NCI-H446 treated with DMSO at 0.1 percent for 48 hours (cell line): ENCODE data around the gene EGFR.
"Not testable (repeated sequence)": the region's sequence is repeated elsewhere in the genome, so short reads cannot be mapped to it uniquely, and the experiment has no call there.

Experiments used
- DNase-seq: peaks from one replicate; lab custom pipeline; 2025; lab: John Stamatoyannopoulos, UW

The EGFR gene

DNA sequence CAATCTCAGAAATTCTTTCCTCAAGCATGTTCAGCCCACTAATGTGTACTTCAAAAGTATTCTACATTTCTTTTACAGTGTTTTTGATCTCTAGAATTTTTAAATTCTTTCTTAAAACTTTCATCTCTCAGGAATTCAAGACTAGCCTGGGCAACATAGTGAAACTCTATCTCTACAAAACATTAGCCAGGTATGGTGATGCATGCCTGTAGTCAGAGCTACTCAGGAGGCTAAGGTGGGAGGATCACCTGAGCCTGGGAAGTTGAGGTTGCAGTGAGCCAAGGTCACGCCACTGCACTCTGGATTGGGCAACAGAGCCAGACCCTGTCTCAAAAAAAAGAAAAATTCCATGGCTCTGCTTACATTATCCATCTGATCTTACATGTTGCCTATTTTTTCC lies 5.0 kb upstream of the EGFR start:
- no peak for DNase-seq

DNA sequence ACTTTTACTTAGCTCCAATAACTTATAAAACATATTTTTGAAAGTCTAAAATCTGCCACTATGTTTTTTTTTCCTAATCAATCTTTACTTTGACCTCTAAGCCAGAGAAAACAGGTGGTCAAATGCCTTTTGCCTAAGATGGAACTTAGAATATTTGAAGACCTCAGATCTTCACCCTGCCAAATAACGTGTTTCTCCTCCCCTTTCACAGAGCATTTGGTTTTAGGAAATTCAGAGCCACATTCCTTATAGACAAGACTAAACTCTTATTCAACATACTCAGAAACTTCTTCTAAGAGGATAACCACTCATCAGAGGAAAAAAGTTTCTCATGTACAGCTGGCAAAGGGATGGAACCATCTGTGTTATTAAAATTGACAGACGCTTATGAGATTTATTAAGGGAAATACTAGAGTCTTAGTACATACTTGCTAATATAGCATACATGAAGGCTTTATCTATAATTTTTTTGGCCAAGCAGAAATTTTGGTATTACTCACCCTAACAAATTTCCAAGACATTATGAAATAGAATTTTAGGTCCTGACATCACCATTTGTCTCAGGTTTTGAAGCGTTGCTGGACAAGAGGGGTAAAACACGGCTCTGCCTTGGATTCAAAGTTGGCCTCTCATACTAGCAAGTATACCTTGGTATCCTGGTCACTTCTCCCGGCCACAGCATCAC lies 2.6 kb upstream of the EGFR start:
- no peak for DNase-seq

DNA sequence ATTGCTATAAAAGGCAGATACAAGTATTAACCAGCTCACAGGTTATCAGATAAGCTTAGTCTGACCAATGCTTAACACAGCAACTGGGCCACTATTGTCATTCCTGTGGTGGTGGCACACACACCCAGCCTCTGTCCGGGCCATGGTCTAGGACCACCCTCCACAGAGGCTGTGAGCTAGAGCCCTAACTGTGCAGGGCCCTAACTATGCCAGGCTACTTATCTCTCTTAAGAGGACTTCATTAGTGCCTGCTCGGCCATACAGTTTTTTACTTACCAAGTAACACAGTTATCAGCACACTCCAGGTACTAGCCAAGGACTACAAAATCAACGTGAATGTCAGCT lies 2.1 kb upstream of the EGFR start:
- DNase-seq: no peak

DNA sequence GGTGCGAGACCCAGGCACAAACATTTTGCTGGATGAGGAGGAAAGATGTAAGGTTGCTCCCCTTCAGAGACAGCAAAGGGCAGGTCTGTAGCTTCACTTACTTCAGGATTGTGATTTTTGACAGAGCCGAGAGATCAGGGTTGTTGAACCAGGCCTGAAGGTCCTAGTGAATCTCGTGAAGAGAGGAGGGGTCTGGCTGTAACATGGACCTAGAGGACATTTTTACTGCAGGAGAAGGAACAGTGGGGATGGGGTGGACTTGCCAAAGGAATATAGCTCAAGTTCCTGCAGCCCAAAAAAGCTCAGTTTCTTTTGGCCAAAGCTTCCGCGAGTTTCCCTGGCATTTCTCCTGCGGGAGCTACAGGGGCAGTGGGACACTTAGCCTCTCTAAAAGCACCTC lies 976 bp upstream of the EGFR start:
- no peak for DNase-seq

DNA sequence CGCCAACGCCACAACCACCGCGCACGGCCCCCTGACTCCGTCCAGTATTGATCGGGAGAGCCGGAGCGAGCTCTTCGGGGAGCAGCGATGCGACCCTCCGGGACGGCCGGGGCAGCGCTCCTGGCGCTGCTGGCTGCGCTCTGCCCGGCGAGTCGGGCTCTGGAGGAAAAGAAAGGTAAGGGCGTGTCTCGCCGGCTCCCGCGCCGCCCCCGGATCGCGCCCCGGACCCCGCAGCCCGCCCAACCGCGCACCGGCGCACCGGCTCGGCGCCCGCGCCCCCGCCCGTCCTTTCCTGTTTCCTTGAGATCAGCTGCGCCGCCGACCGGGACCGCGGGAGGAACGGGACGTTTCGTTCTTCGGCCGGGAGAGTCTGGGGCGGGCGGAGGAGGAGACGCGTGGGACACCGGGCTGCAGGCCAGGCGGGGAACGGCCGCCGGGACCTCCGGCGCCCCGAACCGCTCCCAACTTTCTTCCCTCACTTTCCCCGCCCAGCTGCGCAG lies 424 bp downstream of the EGFR start:
- no peak for DNase-seq

DNA sequence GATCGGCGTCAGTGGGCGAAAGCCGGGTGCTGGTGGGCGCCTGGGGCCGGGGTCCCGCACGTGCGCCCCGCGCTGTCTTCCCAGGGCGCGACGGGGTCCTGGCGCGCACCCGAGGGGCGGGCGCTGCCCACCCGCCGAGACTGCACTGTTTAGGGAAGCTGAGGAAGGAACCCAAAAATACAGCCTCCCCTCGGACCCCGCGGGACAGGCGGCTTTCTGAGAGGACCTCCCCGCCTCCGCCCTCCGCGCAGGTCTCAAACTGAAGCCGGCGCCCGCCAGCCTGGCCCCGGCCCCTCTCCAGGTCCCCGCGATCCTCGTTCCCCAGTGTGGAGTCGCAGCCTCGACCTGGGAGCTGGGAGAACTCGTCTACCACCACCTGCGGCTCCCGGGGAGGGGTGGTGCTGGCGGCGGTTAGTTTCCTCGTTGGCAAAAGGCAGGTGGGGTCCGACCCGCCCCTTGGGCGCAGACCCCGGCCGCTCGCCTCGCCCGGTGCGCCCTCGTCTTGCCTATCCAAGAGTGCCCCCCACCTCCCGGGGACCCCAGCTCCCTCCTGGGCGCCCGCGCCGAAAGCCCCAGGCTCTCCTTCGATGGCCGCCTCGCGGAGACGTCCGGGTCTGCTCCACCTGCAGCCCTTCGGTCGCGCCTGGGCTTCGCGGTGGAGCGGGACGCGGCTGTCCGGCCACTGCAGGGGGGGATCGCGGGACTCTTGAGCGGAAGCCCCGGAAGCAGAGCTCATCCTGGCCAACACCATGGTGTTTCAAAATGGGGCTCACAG lies 1.1 kb downstream of the EGFR start:
- no peak for DNase-seq

DNA sequence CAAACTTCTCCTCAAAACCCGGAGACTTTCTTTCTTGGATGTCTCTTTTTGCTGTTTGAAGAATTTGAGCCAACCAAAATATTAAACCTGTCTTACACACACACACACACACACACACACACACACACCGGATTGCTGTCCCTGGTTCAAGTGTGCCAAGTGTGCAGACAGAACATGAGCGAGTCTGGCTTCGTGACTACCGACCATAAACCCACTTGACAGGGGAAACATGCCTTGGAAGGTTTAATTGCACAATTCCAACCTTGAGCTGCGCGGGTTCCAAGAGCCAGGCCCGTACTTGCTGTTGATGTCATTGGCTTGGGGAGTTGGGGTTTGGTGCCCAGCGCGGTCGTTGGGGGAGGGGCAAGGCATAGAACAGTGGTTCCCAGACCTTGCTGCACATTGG lies 1.7 kb downstream of the EGFR start:
- DNase-seq: no peak

DNA sequence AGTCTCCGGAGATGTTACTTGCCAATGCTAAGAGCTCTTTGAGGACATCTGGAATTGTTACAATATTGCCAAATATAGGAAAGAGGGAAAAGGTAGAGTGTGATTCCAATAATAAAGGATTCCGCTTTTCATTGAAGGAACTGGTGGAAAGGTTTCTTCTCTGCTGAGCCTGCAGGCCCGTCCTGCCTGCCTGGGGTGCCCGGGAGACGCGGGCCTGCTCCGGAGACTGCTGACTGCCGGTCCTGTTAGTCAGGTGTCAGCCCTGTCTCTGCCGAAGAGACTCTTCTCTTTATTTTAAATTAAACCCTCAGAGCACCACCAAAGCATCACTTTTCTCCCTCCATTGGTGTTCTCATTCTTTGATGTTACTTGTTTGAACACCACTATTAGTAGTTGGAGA lies 2.2 kb downstream of the EGFR start:
- no peak for DNase-seq

DNA sequence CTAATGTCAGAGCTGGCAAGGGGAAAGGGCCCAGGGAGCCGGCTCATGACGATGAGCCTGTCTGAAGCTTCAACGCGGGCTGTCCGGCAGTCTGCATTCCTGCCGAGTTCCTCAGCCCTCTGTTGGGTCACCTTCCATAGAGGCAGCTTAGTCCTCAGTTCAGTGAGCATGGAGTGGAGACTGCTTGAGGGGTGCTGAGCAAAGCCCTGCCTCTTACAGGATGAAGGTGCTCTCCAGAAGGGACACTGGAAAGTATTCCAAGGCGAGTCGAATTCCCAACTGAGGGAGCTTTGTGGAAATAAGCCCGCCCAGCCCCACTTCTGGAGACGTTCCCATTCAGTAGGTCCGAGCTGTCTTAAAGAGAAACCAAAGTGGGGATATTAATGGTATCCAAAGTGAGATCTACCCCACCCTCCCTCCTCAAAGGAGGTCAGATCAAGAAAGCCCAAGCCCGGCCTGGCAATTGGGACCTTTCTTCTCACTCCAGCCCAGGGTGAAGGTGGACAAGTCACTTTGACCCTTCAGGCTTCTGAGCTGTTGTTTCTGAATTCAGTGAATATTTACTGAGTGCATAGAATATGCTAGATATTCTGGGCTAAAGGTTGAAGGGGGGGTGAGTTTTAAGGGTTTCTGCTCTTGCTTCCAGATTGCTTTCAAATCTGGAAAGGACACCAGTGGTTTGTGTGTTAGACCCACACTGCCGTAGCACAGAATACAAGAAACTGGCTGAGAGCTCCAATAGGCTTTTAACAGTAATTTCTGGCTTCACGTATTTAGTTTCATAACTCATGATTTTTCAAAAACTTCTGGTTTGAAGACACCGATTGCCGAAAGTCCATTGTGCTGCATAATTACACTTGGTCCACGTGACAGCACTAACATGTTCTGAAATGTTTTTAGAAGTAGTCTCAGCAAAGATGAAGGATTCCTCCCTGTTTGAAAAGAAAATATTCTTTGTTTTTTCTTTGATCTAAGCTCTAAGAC lies 3.5 kb downstream of the EGFR start:
- DNase-seq: no peak

DNA sequence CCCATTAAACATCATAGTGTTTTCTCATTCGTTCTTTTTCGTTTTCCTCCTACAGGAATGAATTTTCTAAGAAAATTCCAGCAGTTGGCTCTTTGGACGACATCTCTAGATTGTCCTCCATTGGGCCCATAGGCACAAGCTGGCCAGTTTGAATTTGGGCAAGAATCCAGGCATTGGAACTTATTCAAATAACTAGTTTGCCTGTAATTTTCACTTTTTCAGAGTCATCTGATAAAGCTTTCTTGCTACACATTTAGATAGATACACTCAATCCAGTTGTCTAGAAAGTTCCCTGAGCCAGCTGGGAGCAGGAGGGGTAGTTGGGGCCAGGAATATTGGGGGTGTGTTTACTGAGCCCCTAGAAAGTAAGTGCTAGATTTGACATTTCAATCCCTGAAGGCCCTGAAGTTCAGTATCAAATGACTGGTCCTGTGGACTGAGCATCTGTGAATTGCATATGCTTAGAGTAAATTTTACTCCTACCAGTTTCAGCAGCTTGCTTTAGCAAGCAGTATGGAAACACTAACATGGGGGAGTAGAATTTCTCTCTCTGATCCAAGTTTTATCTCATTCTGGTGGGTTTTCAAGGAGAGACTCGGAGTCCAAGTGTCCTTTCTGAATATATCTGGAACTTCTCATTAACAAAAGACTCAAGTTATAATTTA lies 5.2 kb downstream of the EGFR start:
- DNase-seq: no peak

DNA sequence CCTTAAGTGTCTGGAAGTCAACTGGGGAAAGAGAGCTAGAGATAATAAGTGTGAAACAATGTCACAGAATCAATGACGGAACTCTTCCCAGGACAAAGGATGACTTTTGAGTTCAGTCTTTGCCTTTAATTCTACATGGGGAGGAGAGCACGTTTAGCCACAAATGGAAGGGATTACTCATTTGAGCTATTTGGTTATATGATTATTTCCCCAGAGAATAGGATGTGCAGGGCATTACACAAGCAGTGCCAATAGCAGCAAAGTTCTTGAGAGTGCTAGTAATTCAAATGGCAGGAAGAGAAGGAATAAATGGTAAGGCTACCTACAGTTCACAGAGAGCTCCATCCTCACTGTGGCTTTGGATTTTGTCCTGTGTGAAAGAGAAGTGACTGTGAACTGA lies 6.0 kb downstream of the EGFR start:
- no peak for DNase-seq

DNA sequence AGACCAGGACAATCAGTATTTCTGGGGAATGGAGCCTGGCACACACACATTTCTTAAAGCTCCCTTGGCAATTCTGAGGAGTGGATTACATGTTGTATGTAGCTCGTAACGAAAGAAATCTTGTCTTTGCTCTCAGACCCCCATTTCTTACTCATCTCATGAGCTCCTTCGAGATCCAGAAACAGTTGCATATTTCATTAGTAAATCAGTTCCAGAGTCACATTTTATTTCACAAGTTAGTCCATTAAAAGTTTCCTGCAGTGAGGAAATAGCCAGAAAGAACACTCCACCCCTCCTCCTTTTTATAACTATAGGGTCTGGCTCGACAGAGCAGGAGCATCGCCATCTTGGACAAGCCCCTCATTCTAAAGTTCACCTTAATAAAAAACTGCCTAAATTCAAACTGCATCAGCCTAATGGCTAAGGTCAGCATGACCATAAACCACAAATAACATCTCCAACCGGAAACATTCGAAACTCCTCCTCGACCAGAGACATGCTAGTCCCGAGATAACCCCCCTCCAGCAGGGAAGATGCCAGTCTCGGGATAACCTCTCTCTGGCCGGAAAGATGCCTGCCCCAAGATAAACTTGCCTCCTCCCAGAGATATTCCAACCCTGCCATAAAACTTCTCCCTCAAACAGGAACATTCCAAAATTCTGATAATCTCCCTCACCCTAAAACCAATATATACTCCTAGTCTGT lies 7.4 kb downstream of the EGFR start:
- no peak for DNase-seq

DNA sequence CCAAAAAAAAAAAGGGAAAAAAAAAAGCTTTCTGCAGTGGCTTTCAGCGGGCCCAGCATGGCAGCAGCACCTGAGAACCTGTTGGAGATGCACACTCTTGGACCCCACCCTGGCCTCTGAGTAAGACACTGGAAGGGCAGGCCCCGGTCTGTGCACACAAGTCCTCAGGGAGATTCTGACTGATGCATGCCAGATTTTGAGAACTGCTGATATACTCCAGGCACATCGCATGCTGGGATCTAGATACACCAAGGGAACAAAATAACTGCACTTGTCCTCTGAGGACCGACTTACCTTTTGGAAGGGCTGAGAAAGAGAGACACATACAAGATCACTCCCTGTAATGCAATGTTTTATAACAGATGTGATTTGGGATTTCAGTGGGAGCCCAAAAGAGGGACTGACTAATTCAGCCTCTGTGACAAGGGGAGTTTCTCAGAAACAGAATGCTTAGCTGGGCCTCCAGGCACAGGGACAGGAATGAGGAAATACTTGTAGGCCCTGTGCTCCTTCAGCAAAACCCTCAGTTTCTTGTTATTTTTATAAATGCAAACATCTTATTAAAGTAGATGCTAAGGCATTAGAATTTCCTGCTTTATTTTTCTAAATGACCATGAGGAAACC lies 8.2 kb downstream of the EGFR start:
- no peak for DNase-seq

DNA sequence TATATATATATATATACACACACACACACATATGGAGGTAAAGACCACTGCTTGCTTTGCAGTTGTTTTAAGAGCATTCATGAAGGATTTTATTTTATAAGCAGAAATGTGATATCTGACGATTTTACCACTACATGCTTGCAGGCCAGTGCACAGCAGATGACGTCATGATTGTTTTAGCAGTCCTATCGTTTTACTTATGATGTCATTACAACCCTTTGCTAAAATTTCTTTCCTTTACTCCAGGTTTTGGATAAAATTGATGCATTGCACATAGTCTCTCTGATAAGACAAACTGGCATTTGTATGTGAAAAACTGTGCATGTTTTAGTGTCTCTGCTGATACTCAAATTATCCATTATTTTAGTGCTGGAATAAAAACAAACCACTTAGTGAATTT lies 9.2 kb downstream of the EGFR start:
- no peak for DNase-seq

DNA sequence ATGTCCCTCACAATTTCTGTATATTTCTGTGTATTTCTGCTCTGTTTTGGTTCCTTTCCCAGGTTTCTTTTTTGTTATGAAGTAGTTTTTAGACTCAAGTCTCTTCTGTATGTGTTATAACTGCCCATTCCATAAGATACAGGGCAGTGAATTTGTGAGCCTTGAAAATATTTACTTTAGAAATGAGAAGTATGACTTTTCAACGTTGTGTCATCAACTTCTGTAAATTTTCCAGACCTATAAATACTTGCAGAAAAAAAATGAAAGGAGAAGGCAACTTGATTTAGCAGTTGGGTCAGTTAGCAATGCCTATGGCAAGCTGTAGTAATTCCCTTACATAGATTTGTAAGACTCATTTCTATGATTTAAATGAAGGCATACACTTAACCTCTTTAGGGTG lies 11.5 kb downstream of the EGFR start:
- no peak for DNase-seq

DNA sequence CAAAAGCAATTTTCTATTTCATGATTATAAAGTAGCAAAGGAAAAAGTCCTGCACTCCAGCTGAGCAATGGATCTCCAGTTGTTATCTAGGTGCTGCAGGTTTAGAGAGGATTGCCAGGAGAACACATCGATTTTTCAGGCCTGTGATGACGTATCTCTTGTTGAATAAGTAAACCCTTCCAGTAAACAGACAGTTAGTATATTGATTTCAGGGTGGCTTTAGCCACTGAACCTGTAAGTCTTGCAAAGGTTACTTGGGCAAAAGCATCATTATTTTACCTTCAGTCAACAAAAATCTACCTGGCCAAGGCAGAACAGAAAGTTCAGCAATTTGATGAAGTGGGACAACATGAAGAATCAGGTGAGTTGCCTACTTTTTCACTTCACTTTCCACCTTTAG lies 12.3 kb downstream of the EGFR start:
- no peak for DNase-seq

DNA sequence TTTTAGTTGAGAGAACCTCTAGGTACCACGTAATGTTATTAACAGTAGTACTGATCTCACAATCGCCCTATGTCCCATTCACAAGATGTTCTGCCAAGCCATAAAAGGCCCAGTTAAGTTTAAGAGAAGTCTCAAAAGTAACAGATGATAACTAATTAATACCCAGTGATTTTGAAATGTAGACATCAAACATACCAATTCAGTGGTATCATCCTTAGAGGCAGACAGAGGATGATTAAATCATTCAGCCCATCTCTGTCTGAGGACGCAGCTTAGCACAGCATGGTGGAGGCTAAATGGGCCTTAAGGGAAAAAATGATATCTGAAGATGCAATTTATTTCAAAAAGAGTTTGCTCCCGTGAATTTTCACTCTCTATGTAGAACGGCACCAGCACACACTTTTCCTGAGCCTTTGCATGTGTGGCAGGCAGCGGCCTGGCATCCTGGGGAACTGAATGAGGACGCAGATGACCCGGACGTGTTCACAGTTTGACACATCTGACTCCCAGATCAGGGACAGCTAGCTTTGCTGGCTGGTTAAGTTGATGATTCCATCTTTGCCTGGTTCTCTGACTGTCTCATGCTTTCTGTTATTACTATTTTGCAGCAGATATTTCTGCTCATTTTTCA lies 13.4 kb downstream of the EGFR start:
- DNase-seq: no peak

DNA sequence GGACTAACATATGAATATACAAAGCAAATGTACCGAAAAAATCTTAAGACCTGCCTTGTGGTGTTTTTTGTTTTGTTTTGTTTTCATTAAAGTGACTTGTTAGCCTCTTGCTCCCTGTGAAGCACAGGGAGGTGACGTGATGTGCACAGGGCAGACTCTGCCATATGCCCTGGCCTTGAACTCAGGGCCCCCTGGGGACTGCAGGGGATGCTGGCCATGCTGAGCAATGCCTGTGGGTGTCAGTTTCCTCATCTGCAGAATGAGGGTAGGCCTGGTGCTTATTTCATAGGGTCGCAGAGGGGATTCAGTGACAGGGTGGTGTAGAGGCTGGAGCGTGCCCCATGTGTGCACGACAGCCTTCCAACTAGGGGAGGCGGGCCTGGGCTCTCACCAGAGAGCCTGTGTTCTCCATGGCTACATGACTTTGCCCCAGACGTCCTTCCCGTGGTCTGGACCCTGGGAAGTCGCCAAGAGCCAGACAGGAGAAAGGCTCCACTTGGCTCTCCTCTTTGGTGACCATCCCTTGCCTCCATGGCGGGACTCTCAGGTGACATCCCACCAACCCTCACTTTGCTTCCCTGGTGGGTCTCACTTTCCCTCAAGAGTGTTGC lies 14.5 kb downstream of the EGFR start:
- DNase-seq: no peak

DNA sequence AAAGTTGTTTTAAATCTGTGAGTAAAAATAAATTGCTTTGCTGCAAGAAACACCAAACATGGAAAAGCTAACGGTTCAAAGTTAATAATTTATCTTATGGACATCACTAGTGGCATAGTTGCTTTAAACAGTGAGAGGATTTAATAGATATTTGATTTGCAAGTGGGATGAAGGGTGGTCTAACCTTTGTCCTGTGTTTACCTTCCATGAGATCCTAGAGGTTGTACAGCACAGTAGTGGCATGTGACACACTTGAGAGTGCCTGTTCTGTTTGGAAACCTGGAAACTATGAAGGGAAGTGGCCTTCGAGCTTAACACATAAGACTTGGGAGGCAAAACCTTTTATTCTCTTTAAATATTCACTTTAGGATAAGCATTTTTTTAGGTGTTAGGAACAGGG lies 16.0 kb downstream of the EGFR start:
- DNase-seq: no peak

DNA sequence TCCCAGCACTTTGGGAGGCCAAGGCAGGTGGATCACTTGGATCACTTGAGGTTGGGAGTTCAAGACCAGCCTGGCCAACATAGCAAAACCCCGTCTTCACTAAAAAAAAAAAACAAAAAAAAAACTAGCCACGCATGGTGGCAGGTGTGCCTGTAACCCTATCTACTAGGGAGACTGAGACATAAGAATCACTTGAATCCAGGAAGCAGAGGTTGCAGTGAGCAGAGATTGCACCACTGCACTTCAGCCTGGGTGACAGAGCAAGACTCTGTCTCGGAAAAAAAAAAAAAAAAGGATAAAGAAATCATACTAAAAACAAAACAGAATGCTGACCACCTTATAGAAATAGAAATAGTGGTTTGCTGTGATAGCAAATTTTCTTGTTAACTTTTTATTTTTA lies 16.6 kb downstream of the EGFR start:
- not testable (repeated sequence) for DNase-seq
